GM18907 (cell line): ENCODE data around the gene PLP2.

Experiments
- ATAC-seq: cut with Tn5 transposase; IDR thresholded peaks from one replicate; pipeline ENCODE4 v1.9.1; 2021; ENCODE audit warnings: mild to moderate bottlenecking, moderate library complexity; ENCODE audit not compliant: unreplicated experiment

Gene PLP2

GRCh38 chrX:49208399-49208798, 36.7 kb downstream of the PLP2 start:
- ATAC-seq, result no peak

- ATAC-seq, result no peak
These were observed 37.9 kb downstream of the PLP2 start for GRCh38 chrX:49209434-49210251.

- no peak for ATAC-seq
These were observed 38.7 kb downstream of the PLP2 start for GRCh38 chrX:49210406-49210805.

DNA sequence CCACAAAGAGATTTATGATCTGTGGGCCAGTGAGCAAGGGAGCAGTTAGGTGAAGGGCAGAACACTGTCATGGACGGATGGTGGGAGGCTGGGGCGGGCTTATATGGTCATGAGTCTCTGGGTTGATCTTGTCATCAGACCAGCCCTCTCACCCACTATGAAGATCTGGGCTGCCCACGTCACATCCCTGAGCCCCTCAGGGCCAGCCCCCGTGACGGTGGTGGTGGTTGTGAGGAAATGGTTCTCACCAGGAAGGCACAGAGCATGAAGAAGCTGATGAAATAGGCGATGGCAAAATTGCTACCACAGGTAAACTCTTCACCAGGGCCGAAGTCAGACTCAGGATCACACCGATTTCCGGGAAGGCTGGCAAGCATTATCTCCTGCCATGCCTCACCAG, 39.4 kb downstream of the PLP2 start:
- no peak for ATAC-seq

- ATAC-seq, result no peak
These were observed 40.5 kb downstream of the PLP2 start for GRCh38 chrX:49212209-49212608.

DNA sequence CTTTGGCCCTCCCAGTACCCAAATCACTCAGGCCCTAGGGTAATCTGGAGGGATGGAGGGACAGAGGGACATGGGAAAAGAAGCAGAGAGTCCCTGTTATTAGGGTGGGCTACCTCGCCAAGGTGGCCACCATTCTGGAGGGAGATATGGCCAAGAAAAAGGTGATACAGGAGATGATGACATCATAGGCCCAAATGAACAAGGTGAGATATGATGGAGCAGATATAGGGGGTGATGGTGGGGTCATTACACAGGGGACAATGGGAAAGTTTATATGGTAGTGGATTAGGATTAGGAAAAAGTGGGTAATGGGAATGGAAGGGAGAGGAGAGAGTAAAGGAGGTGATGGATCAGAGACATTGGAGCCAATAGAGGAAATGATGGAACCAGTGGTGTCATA, 41.2 kb downstream of the PLP2 start:
- no peak for ATAC-seq

- ATAC-seq, result no peak
These were observed 42.7 kb downstream of the PLP2 start for GRCh38 chrX:49214416-49214815.

DNA sequence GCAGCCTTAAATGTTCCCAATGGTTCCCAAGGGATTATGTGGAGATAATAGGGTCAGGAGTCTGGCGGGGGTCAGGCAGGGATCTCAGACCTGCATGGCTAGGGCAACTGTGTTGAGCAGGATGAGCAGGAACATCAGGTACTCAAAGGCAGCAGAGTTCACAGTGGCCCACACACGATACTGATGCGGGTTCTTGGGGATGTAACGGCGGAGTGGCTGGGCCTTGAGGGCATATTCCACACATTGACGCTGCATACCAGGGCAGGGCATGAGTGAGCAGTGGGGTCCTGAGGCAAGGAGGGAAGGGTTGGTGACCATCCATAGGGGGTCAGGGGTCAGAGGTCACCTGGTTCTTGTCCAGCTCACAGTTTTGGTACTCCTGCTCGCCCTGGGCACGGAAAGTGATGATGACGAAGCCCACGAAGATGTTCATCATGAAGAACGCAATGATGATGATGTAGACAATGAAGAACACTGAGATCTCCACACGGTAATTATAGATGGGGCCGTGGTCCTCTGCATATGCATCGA, 43.4 kb downstream of the PLP2 start:
- ATAC-seq, result no peak

DNA sequence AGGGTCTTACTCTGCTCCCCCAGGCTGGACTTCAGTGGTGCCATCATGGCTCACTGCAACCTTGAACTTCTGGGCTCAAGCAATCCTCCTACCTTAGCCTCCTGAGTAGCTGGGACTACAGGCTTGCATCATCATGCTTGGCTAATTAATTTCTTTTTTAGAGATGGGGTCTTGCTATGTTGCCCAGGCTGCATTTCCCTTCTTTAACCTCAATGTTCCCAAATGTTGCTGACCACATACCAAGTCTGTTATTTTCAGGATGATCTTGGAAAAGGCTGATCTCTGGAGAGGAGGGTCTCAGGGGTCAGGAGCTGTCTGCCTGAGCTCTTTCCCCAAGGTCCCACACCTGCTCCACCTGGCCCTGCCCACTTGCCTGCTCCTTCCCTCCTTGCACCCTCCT, 48.4 kb downstream of the PLP2 start:
- no peak for ATAC-seq

- ATAC-seq, result no peak
These were observed 50.2 kb downstream of the PLP2 start for GRCh38 chrX:49221868-49222267.
